H1 (cell line): ENCODE measurements around the gene GJB4. TPM values are rescaled to one million over a fixed set of nuclear protein-coding genes. Genes with fewer than 3 reads are reported as not detected.

Source experiments
- CTCF ChIA-PET: fragments of 300-600 bp; sonication (Branson Sonifier 250); formaldehyde crosslinking; loops from one replicate; lab custom pipeline; 2021; ENCODE audit not compliant: partially characterized antibody; lab: Charles Lee
- POLR2A ChIA-PET: fragments of 300-600 bp; sonication (Branson Sonifier 250); formaldehyde crosslinking; loops from one replicate; lab custom pipeline; 2021; ENCODE audit warnings: inconsistent platforms; ENCODE audit not compliant: partially characterized antibody; lab: Charles Lee
- DNase-seq, 2 experiments: peaks; one replicate each; pipeline versions ENCODE4 v3.0.0 to v3.0.0-alpha.2; 2010 to 2022; ENCODE audit warnings: low spot score in 2 of 2, low read depth in 1 of 2, mixed read lengths in 1 of 2
- FAIRE-seq: peaks from 2 replicates; lab custom pipeline; 2011; peaks lifted over from hg19 to GRCh38; lab: Jason Lieb, UNC
- H2AFZ ChIP-seq: 2 replicates; pipeline ENCODE4 v1.8.1; 2012; ENCODE audit warnings: low read length, inconsistent platforms
- H2AK5ac ChIP-seq: 2 replicates; pipeline ENCODE4 v1.6.1; 2013; ENCODE audit warnings: low read depth, low read length
- H2BK120ac ChIP-seq: replicated peaks from 2 replicates; pipeline ENCODE3; 2013; ENCODE audit warnings: low read depth, low read length, inconsistent platforms
- H2BK12ac ChIP-seq: 2 replicates; pipeline ENCODE4 v1.6.1; 2013; ENCODE audit warnings: low read depth, low read length
- H2BK15ac ChIP-seq: 2 replicates; pipeline ENCODE4 v1.6.1; 2013; ENCODE audit warnings: low read length
- H2BK20ac ChIP-seq: 2 replicates; pipeline ENCODE4 v1.6.1; 2013; ENCODE audit warnings: low read length
- H2BK5ac ChIP-seq: 2 replicates; pipeline ENCODE4 v1.6.1; 2013; ENCODE audit warnings: low read depth, low read length
- H3K14ac ChIP-seq: 2 replicates; pipeline ENCODE4 v1.6.1; 2013; ENCODE audit warnings: inconsistent platforms; ENCODE audit not compliant: insufficient read length
- H3K18ac ChIP-seq: 2 replicates; pipeline ENCODE4 v1.6.1; 2013; ENCODE audit warnings: low read length; ENCODE audit errors: extremely low read depth
- H3K23ac ChIP-seq: 2 replicates; pipeline ENCODE4 v1.6.1; 2013; ENCODE audit warnings: inconsistent platforms; ENCODE audit not compliant: insufficient read length
- H3K23me2 ChIP-seq: 2 replicates; pipeline ENCODE4 v1.6.1; 2013; ENCODE audit warnings: low read depth, low read length
- H3K27ac ChIP-seq: 2 replicates; pipeline ENCODE4 v1.6.1; 2011; ENCODE audit warnings: low read depth, low read length, inconsistent platforms
- H3K27me3 ChIP-seq, 4 experiments: replicated peaks in 1 of 4; 1 replicate in 1 of 4; 2 replicates in 3 of 4; pipeline versions ENCODE4 v1.6.1 to v1.8.1; 2011 to 2013; ENCODE audit warnings: low read length in 3 of 4, mild to moderate bottlenecking in 3 of 4, inconsistent platforms in 2 of 4, mixed read lengths in 2 of 4, moderate library complexity in 1 of 4; ENCODE audit not compliant: control insufficient read depth in 3 of 4, insufficient read depth in 3 of 4; ENCODE audit errors: extremely low read depth in 1 of 4
- H3K36me3 ChIP-seq, 4 experiments: 2 replicates each; pipeline versions ENCODE4 v1.6.1 to v1.8.1; 2011 to 2013; ENCODE audit warnings: mild to moderate bottlenecking in 4 of 4, low read length in 3 of 4, moderate library complexity in 2 of 4, control low read depth in 1 of 4, inconsistent platforms in 1 of 4; ENCODE audit not compliant: insufficient read depth in 4 of 4, control insufficient read depth in 2 of 4
- H3K4ac ChIP-seq: replicated peaks from 2 replicates; pipeline ENCODE3; 2013; ENCODE audit warnings: low read length, low read depth, mixed read lengths, inconsistent platforms; ENCODE audit not compliant: insufficient read length
- H3K4me1 ChIP-seq, 4 experiments: replicated peaks in 1 of 4; 1 replicate in 1 of 4; 2 replicates in 3 of 4; pipeline versions ENCODE4 v1.6.1 to v1.8.1; 2011 to 2013; ENCODE audit warnings: low read length in 3 of 4, inconsistent platforms in 2 of 4, mixed read lengths in 1 of 4; ENCODE audit not compliant: insufficient read depth in 4 of 4, control insufficient read depth in 3 of 4
- H3K4me2 ChIP-seq, 2 experiments: 2 replicates each; pipeline versions ENCODE4 v1.6.1 to v1.8.1; 2011 to 2013; ENCODE audit warnings: low read depth in 2 of 2, low read length in 2 of 2, control low read depth in 1 of 2, inconsistent platforms in 1 of 2, mild to moderate bottlenecking in 1 of 2; ENCODE audit not compliant: insufficient read depth in 1 of 2
- H3K4me3 ChIP-seq, 4 experiments: fragments of 200-600, 300-600 bp in 1 of 4; sonication (generic), shearing (Covaris generic), sonication (Bioruptor Twin) in 1 of 4; 2 replicates each; pipeline versions ENCODE4 v1.5.1 to v1.8.1; 2011 to 2016; ENCODE audit warnings: low read length in 4 of 4, low read depth in 3 of 4, control low read depth in 2 of 4, inconsistent platforms in 2 of 4, mild to moderate bottlenecking in 2 of 4, mixed read lengths in 1 of 4, moderate library complexity in 1 of 4; ENCODE audit not compliant: insufficient read depth in 2 of 4; ENCODE audit errors: extremely low read depth in 1 of 4
- H3K56ac ChIP-seq: replicated peaks from 2 replicates; pipeline ENCODE3; 2013; ENCODE audit warnings: low read depth, mild to moderate bottlenecking, mixed read lengths, low read length, inconsistent platforms; ENCODE audit not compliant: insufficient read length
- H3K79me1 ChIP-seq: 2 replicates; pipeline ENCODE4 v1.6.1; 2013; ENCODE audit warnings: low read depth, low read length, control low read depth
- H3K79me2 ChIP-seq, 2 experiments: 2 replicates each; pipeline versions ENCODE4 v1.6.1 to v1.8.1; 2012 to 2013; ENCODE audit warnings: low read length in 2 of 2, mild to moderate bottlenecking in 2 of 2, inconsistent platforms in 1 of 2; ENCODE audit not compliant: insufficient read depth in 2 of 2, control insufficient read depth in 1 of 2
- H3K9ac ChIP-seq, 4 experiments: replicated peaks in 1 of 4; 1 replicate in 1 of 4; 2 replicates in 3 of 4; pipeline versions ENCODE4 v1.6.1 to v1.8.1; 2011 to 2013; ENCODE audit warnings: low read depth in 3 of 4, low read length in 3 of 4, control low read depth in 2 of 4, mild to moderate bottlenecking in 2 of 4, moderate library complexity in 2 of 4, inconsistent platforms in 1 of 4; ENCODE audit errors: extremely low read depth in 1 of 4
- H3K9me3 ChIP-seq, 2 experiments: 2 replicates each; pipeline versions ENCODE4 v1.6.1 to v1.8.1; 2012 to 2013; ENCODE audit warnings: mild to moderate bottlenecking in 2 of 2, moderate library complexity in 2 of 2, control low read depth in 1 of 2, inconsistent platforms in 1 of 2, low read depth in 1 of 2, low read length in 1 of 2, mixed read lengths in 1 of 2; ENCODE audit not compliant: insufficient read depth in 2 of 2
- H4K20me1 ChIP-seq, 2 experiments: replicated peaks in 1 of 2; 2 replicates each; pipeline versions ENCODE3 to v1.8.1; 2011 to 2013; ENCODE audit warnings: inconsistent platforms in 2 of 2, low read length in 2 of 2, mild to moderate bottlenecking in 1 of 2; ENCODE audit not compliant: insufficient read depth in 2 of 2, control insufficient read depth in 1 of 2
- H4K5ac ChIP-seq: 2 replicates; pipeline ENCODE4 v1.6.1; 2013; ENCODE audit warnings: low read length, low read depth, mixed read lengths, inconsistent platforms; ENCODE audit not compliant: insufficient read length
- H4K8ac ChIP-seq: 2 replicates; pipeline ENCODE4 v1.8.0; 2013; ENCODE audit warnings: mild to moderate bottlenecking, moderate library complexity, low read length, inconsistent platforms; ENCODE audit not compliant: insufficient read depth; ENCODE audit errors: extremely low read depth
- H4K91ac ChIP-seq: replicated peaks from 2 replicates; pipeline ENCODE3; 2013; ENCODE audit warnings: low read length, mixed read lengths, inconsistent platforms; ENCODE audit not compliant: insufficient read length
- CREB1 ChIP-seq: IDR thresholded peaks from 2 replicates; pipeline ENCODE4 v1.6.1; 2012; ENCODE audit warnings: inconsistent platforms
- EP300 ChIP-seq, 2 experiments: IDR thresholded peaks; 1 replicate in 1 of 2; 2 replicates in 1 of 2; pipeline ENCODE4 v1.6.1; 2011 to 2012; ENCODE audit warnings: low read depth in 2 of 2, low read length in 2 of 2, mild to moderate bottlenecking in 2 of 2, borderline replicate concordance in 1 of 2, inconsistent platforms in 1 of 2, moderate library complexity in 1 of 2
- FOSL1 ChIP-seq: IDR thresholded peaks from 2 replicates; pipeline ENCODE4 v1.6.1; 2011; ENCODE audit warnings: mild to moderate bottlenecking, low read depth, low read length, moderate library complexity; ENCODE audit not compliant: insufficient read depth
- GTF2F1 ChIP-seq: IDR thresholded peaks from 2 replicates; pipeline ENCODE4 v1.6.1; 2012; ENCODE audit warnings: low read depth, low read length, improper control_type of control experiment, borderline replicate concordance
- KDM5A ChIP-seq: fragments of 200-600 bp; IDR thresholded peaks from 2 replicates; pipeline ENCODE4 v1.7.1; 2012; ENCODE audit warnings: mild to moderate bottlenecking, low read length, inconsistent platforms, mixed read lengths
- NRF1 ChIP-seq: IDR thresholded peaks from 2 replicates; pipeline ENCODE4 v1.6.1; 2011; ENCODE audit warnings: mild to moderate bottlenecking, low read depth, low read length, improper control_type of control experiment
- POU5F1 ChIP-seq: IDR thresholded peaks from 2 replicates; pipeline ENCODE4 v1.6.1; 2011; ENCODE audit warnings: low read depth, mild to moderate bottlenecking, low read length, moderate library complexity
- RFX5 ChIP-seq: IDR thresholded peaks from 2 replicates; pipeline ENCODE4 v1.6.1; 2011; ENCODE audit warnings: low read depth, low read length, improper control_type of control experiment, borderline replicate concordance
- RNF2 ChIP-seq: fragments of 200-900, 300-1000 bp; sonication (generic); IDR thresholded peaks from 2 replicates; pipeline ENCODE4 v1.7.1; 2016; ENCODE audit warnings: borderline replicate concordance, low read depth, mild to moderate bottlenecking, antibody characterized with exemption, low read length; ENCODE audit not compliant: poor library complexity, severe bottlenecking; ENCODE audit errors: missing control alignments
- RXRA ChIP-seq: IDR thresholded peaks from 2 replicates; pipeline ENCODE4 v1.6.1; 2011; ENCODE audit warnings: low read depth, mild to moderate bottlenecking, low read length, moderate library complexity; ENCODE audit not compliant: insufficient read depth
- YY1 ChIP-seq: IDR thresholded peaks from 2 replicates; pipeline ENCODE4 v1.6.1; 2011; ENCODE audit warnings: low read depth, mild to moderate bottlenecking, low read length
- WGBS, 2 experiments: shearing (Covaris generic) in 1 of 2; methylation state at CpG; one replicate each; pipeline versions ENCODE4 v1.1.6 to v1.1.7; 2013 to 2015; ENCODE audit warnings: low lambda C conversion rate in 2 of 2, mixed read lengths in 2 of 2, inconsistent platforms in 1 of 2, low coverage in 1 of 2, missing lambda C conversion rate in 1 of 2; ENCODE audit not compliant: insufficient replicate concordance in 2 of 2, insufficient coverage in 1 of 2, insufficient read length in 1 of 2; ENCODE audit errors: extremely low coverage in 1 of 2, missing lambda C conversion rate in 1 of 2; 5-methylcytosine and 5-hydroxymethylcytosine counted together
- polyA plus RNA-seq, 7 experiments: library from polyadenylated mRNA; depleted of rRNA in 3 of 7; stranded (reverse) in 5 of 7; unstranded in 2 of 7; fragments of >200 nt in 5 of 7; fragments of 200-250 nt in 2 of 7; gene quantifications; 1 replicate in 5 of 7; 2 replicates in 1 of 7; 4 replicates in 1 of 7; pipeline versions ENCODE4 v1.2.1 to v1.2.3, GENCODE V29; 2011 to 2013; ENCODE audit warnings: missing spikeins in 2 of 7, mixed read lengths in 2 of 7
- total RNA-seq: library from RNA; stranded (reverse); fragmentation: NEBNext Ultra II Directional; extraction: Animal tissue kit (Norgen Biotek cat#: 25700); gene quantifications from 2 replicates; pipeline ENCODE4 v1.2.1, GENCODE V29; 2021

The GJB4 gene
- total and polyA plus RNA-seq, 2 of the 8 experiments (the other 6 are each of a cell fraction or from before 2014, with no cell fraction given) = 0.20 to 0.41 TPM

DNA sequence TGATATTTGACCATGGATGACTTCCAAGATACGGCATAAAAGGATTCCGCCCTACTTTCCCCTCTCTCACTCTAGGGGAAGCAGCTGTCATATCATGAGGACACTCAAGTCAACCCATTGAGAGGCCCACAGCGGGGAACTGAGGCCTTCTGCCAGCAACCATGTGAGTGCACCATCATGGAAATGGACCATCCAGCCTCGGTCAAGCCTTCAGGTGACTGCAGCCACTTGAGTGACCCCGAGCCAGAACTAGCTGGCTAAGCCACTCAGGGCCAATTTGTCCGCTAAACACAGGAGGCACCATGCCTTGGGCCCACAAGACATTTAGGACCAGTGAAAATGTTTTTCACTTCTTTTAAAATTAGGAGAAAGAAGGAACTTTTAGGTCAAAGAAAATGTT is 15.8 kb upstream of the GJB4 start:
- no peak overlapping the region for H2AFZ ChIP-seq
- no peak overlapping the region for H4K91ac ChIP-seq
- H3K4me2 ChIP-seq = no peak overlapping the region
- WGBS, 2 experiments = 87% methylated on average over 6 of the region's 6 CpGs; no CpG with 5 or more reads in 1 of the 2 experiments
- H3K23me2 ChIP-seq = no peaks in the 10 kb centered on the region; the same call in 1 of the 2 replicates
- H3K4ac ChIP-seq = no peak overlapping the region
- peaks cover 0 to 5% (median 1%) of the 10 kb centered on the region in 4 experiments; a peak in 5 of 7 replicates for H3K4me1 ChIP-seq
- FAIRE-seq (no peak), DNase-seq (no peak)
- no peaks in the 10 kb centered on the region for H3K79me1 ChIP-seq
- POLR2A ChIA-PET = interaction anchor here (1.1 to 1.7 kb wide), 2 partner anchors 14 to 19 kb away, joined by 3 read pairs; no protein-coding TSS in a partner anchor
- CTCF ChIA-PET = interaction anchor here (0.7 to 5.4 kb wide), 33 partner anchors 8 to 630 kb away, joined by 3 to 42 read pairs (median 6); partner anchors contain the start of genes GJB4 and GJB5
- H2BK5ac ChIP-seq = no peak overlapping the region
- H4K8ac ChIP-seq = no peak overlapping the region
- TF ChIP-seq RFX5 = no peak
- no peak for TF ChIP-seq POU5F1
- TF ChIP-seq YY1 = no peak
- no peak for TF ChIP-seq NRF1
- TF ChIP-seq CREB1 = no peak
- TF ChIP-seq RNF2 = no peak
- no peak for TF ChIP-seq FOSL1
- TF ChIP-seq RXRA = no peak
- no peak for TF ChIP-seq GTF2F1
- no peak for TF ChIP-seq EP300 (IDR thresholded peaks at IDR 0.05; ENCODE audit: borderline replicate concordance in 1 of 2, low read depth in 2 of 2, low read length in 2 of 2)
- TF ChIP-seq KDM5A = no peak
- H2AK5ac ChIP-seq = no peak overlapping the region
- H2BK120ac ChIP-seq = no peak overlapping the region
- no peak overlapping the region for H3K18ac ChIP-seq
- peaks cover 0 to 13% (median 5%) of the 10 kb centered on the region in 4 experiments; a peak in 5 of 7 replicates for H3K27me3 ChIP-seq
- H3K79me2 ChIP-seq = no peaks in the 10 kb centered on the region
- H3K4me3 ChIP-seq = no peak overlapping the region
- H3K14ac ChIP-seq = no peak overlapping the region
- no peak overlapping the region for H3K56ac ChIP-seq
- no peak overlapping the region for H3K9ac ChIP-seq
- no peaks in the 10 kb centered on the region for H3K9me3 ChIP-seq
- no peak overlapping the region for H4K5ac ChIP-seq
- H4K20me1 ChIP-seq = no peaks in the 10 kb centered on the region
- H2BK20ac ChIP-seq = no peak overlapping the region
- no peaks in the 10 kb centered on the region for H3K36me3 ChIP-seq
- H2BK12ac ChIP-seq = no peak overlapping the region
- no peak overlapping the region for H2BK15ac ChIP-seq
- H3K27ac ChIP-seq = no peak overlapping the region
- no peak overlapping the region for H3K23ac ChIP-seq
